HS-27A (cell line): Measurements from ENCODE around the gene PLXNA2.

Experiments used
- DNase-seq: peaks from one replicate; pipeline ENCODE4 v3.0.0-alpha.2; 2012; ENCODE audit warnings: low read depth, missing footprints

PLXNA2 gene

GRCh38 chr1:208139434-208140045 is 104.6 kb downstream of the PLXNA2 start:
- no peak for DNase-seq

DNA sequence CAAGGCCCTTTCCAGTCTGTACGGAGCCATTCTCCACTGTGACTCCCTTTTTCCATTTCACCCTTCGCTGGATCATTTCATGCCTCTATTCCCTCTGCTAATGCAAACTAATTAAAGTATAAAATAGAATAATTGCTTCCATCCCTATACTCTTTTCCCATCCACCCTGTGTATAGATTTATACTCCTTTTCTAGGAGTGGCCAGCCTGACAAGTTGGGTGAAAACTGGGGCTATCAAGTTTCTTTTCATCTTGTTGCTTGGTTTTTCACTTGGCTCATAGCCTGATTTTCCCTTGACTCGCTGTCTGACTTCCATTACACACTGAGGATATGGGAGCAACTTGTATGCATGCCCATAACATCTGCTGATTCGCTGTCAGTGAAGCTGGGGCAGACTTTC is 107.0 kb downstream of the PLXNA2 start:
- no peak for DNase-seq

- no peak for DNase-seq
Observed at GRCh38 chr1:208136459-208137182, 107.6 kb downstream of the PLXNA2 start.

- no peak for DNase-seq
Observed at GRCh38 chr1:208135354-208135753, 108.8 kb downstream of the PLXNA2 start.

- DNase-seq = no peak
Observed at GRCh38 chr1:208134491-208134890, 109.7 kb downstream of the PLXNA2 start.

- no peak for DNase-seq
Observed at GRCh38 chr1:208133355-208133754, 110.8 kb downstream of the PLXNA2 start.

DNA sequence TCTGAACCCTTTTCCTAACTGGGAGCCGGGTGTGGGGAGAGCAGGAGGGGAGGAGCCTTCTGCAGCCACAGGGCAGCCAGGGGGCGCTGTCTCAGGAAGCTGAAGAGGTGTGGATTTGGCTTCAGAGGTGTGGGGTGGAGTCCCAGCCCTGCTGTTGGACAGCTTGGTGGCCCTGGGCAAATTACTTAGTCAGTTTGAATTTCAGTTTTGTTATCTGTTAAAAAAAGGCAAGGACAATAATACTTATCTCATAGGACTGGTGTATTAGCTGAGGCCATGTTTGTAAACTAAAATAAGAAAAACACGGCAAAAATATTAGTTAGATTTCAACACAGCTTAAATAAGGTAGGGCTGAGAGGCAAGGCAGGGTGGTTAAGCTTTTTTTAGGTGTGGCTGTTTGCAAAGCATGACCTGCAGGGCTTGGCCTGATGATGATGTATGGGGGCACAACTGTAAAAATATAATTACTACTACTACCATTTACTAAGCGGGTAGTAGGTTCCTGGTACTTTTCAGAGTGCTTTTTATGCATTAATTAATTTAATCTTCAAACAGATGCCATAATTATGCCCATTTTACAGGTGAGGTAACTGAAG is 111.8 kb downstream of the PLXNA2 start:
- DNase-seq = peak; percentile 33

- DNase-seq = no peak
Observed at GRCh38 chr1:208131621-208132286, 112.4 kb downstream of the PLXNA2 start.

DNA sequence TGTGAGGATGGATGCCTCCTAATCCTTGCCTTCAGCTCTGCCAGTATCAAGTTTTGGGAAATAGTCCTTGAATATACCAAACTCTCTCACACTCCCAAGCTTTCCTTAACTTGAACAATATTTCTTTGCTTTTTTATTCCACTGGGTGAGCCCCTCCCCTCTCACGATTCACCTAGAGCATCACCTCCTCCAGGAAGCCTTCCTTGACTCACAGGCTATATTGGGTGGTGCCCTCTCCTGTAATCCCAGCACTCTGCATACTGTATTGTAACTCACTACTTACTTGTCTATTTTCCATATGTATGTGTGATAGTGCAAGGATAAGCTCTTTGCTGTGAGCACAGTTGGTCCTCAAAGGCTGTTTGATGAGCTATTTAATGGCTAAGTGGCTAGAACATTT is 114.7 kb downstream of the PLXNA2 start:
- DNase-seq = no peak

GRCh38 chr1:208129060-208129459 is 115.1 kb downstream of the PLXNA2 start:
- DNase-seq = no peak

GRCh38 chr1:208127792-208128529 is 116.2 kb downstream of the PLXNA2 start:
- no peak for DNase-seq

- DNase-seq = no peak
Observed at GRCh38 chr1:208127284-208127683, 116.9 kb downstream of the PLXNA2 start.

GRCh38 chr1:208126108-208126507 is 118.1 kb downstream of the PLXNA2 start:
- no peak for DNase-seq

GRCh38 chr1:208122612-208123358 is 121.4 kb downstream of the PLXNA2 start:
- no peak for DNase-seq

- DNase-seq = no peak
Observed at GRCh38 chr1:208121813-208122364, 122.3 kb downstream of the PLXNA2 start.

- DNase-seq = no peak
Observed at GRCh38 chr1:208120431-208120790, 123.8 kb downstream of the PLXNA2 start.

- DNase-seq = no peak
Observed at GRCh38 chr1:208118841-208119606, 125.2 kb downstream of the PLXNA2 start.

DNA sequence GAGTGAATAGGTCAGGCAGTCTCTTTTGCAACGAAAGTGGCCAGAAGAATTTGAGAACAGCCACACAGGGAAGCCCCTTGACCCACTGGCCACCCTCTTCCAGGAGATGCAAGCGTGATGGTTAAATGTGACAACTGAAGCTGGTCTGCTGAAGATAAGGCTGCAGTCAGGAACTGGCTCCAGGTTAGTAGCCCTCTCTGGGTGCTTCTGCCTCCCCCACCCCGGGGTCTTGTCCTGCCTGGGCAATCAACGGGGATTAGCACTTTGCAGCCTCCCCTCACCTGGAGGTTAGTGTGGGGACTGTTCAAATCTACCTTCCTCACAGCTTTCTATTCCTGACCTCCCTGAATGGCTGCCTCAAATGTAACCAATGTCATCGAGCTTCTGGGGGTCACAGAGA is 125.9 kb downstream of the PLXNA2 start:
- no peak for DNase-seq

GRCh38 chr1:208117826-208118225 is 126.4 kb downstream of the PLXNA2 start:
- no peak for DNase-seq

- no peak for DNase-seq
Observed at GRCh38 chr1:208117409-208117808, 126.8 kb downstream of the PLXNA2 start.
